Sigmoid colon (tissue), 4 donors: Measurements from ENCODE around the gene IZUMO1.

Experiments used
- CTCF ChIP-seq, 4 experiments: fragments of 450-650 bp in 3 of 4; fragments of 200-600 bp in 1 of 4; IDR thresholded peaks; one replicate each; pipeline ENCODE4 v1.5.1; 2016 to 2019; ENCODE audit warnings: antibody characterized with exemption in 4 of 4, mild to moderate bottlenecking in 3 of 4, moderate library complexity in 2 of 4
- EP300 ChIP-seq, 4 donors: sonication (generic); formaldehyde crosslinking; IDR thresholded peaks; one replicate each; pipeline ENCODE4 v1.6.1; 2017; ENCODE audit warnings: antibody characterized with exemption in 4 of 4
- POLR2AphosphoS5 ChIP-seq, 4 donors: sonication (generic); formaldehyde crosslinking; IDR thresholded peaks; one replicate each; pipeline ENCODE4 v1.6.1; 2017; ENCODE audit warnings: antibody characterized with exemption in 4 of 4

- TF ChIP-seq CTCF (IDR thresholded peaks at IDR 0.05), result no peak
- no peak for TF ChIP-seq EP300 (IDR thresholded peaks at IDR 0.05)
- TF ChIP-seq POLR2AphosphoS5 (IDR thresholded peaks at IDR 0.05), result no peak
Observed at GRCh38 chr19:48726556-48726955, 20.2 kb downstream of the IZUMO1 start.
